SU-DHL-6 (cell line): Measurements from ENCODE around the gene FLNB.

Experiments used
- EZH2phosphoT487 ChIP-seq: fragments of 200-600 bp; sonication (generic), shearing (Covaris generic); conservative IDR thresholded peaks from 2 replicates; pipeline ENCODE4 v1.6.1; 2018; ENCODE audit warnings: mild to moderate bottlenecking, antibody characterized with exemption, low read length, moderate library complexity, mixed read lengths
- TF ChIP-seq, protein P1 (sequence below): fragments of 200-600 bp; sonication (generic); IDR thresholded peaks from one replicate; pipeline ENCODE4 v1.5.1; 2017; ENCODE audit warnings: antibody characterized with exemption, mild to moderate bottlenecking, low read length, moderate library complexity; ENCODE audit not compliant: insufficient read depth, poor library complexity, severe bottlenecking

DNA sequence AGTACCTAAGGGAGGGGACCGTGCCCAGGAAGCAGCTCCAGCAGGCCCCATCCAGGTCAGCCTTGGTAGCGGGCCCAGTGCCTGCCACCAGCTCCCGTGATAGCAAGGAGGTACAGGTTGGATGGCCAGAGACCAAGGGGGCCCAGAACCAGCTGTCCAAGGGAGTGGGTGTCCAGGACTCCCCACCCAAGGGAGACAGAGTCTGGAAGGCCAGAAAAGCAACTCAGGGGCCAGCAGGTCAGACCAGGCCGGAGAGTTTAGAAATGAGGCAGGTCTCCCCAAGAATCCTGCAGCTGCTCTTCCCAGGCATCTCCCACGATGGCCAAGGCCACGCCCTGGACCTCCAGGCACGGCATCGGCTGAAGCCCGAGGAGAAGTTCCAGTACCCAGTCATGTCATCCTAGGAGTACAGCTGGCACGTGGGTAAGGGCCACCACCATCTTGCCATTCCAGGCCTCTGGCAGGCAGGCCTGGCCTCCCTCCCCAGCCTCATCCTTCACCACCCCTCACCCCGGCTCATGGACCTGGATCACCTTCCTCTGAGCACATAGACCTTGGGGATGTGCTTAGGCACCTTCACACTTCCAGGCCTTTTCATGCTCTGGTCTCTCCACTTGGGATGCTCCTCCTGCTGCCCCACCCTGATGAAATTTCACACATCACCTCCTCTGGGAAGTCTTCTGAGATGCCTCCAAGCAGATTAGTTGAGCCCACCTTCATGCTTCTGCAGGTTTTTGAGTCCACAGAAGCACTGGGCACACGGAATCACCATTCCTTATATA is 172.1 kb downstream of the FLNB start:
- TF ChIP-seq, protein P1, sequence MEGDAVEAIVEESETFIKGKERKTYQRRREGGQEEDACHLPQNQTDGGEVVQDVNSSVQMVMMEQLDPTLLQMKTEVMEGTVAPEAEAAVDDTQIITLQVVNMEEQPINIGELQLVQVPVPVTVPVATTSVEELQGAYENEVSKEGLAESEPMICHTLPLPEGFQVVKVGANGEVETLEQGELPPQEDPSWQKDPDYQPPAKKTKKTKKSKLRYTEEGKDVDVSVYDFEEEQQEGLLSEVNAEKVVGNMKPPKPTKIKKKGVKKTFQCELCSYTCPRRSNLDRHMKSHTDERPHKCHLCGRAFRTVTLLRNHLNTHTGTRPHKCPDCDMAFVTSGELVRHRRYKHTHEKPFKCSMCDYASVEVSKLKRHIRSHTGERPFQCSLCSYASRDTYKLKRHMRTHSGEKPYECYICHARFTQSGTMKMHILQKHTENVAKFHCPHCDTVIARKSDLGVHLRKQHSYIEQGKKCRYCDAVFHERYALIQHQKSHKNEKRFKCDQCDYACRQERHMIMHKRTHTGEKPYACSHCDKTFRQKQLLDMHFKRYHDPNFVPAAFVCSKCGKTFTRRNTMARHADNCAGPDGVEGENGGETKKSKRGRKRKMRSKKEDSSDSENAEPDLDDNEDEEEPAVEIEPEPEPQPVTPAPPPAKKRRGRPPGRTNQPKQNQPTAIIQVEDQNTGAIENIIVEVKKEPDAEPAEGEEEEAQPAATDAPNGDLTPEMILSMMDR, result no peak
- TF ChIP-seq EZH2phosphoT487, result no peak
